Kidney (tissue), 14 donors: Measurements from ENCODE around the gene ECSCR. TPM values are rescaled to one million over a fixed set of nuclear protein-coding genes. Genes with fewer than 3 reads are reported as not detected.

Source experiments
- DNase-seq, 5 donors: peaks; one replicate each; pipeline ENCODE4 v3.0.0-alpha.2; 2013 to 2020
- FAIRE-seq: peaks from 2 replicates; lab custom pipeline; 2012; peaks lifted over from hg19 to GRCh38; lab: Jason Lieb, UNC
- H3K27ac ChIP-seq, 2 donors: one replicate each; pipeline ENCODE4 v1.7.0; 2013; ENCODE audit warnings: low read depth in 2 of 2, low read length in 2 of 2, inconsistent platforms in 1 of 2
- H3K27me3 ChIP-seq: one replicate; pipeline ENCODE4 v1.7.1; 2013; ENCODE audit warnings: low read length, inconsistent platforms; ENCODE audit not compliant: control insufficient read depth, insufficient read depth
- H3K36me3 ChIP-seq, 3 donors: one replicate each; pipeline versions ENCODE4 v1.7.0 to v1.7.1; 2013; ENCODE audit warnings: low read length in 3 of 3, control low read depth in 1 of 3, inconsistent platforms in 1 of 3; ENCODE audit not compliant: insufficient read depth in 3 of 3, control insufficient read depth in 2 of 3
- H3K4me1 ChIP-seq, 3 donors: one replicate each; pipeline versions ENCODE4 v1.7.0 to v1.7.1; 2013; ENCODE audit warnings: low read length in 3 of 3, inconsistent platforms in 1 of 3, low read depth in 1 of 3; ENCODE audit not compliant: control insufficient read depth in 2 of 3, insufficient read depth in 2 of 3
- H3K4me3 ChIP-seq, 3 donors: one replicate each; pipeline versions ENCODE4 v1.7.0 to v1.8.1; 2013; ENCODE audit warnings: low read length in 3 of 3, control low read depth in 1 of 3, inconsistent platforms in 1 of 3
- H3K9ac ChIP-seq, 3 donors: one replicate each; pipeline versions ENCODE4 v1.7.0 to v1.7.1; 2013; ENCODE audit warnings: low read length in 3 of 3, control low read depth in 1 of 3, inconsistent platforms in 1 of 3
- H3K9me3 ChIP-seq, 3 donors: one replicate each; pipeline versions ENCODE4 v1.7.0 to v1.7.1; 2013; ENCODE audit warnings: low read length in 3 of 3, control low read depth in 1 of 3, inconsistent platforms in 1 of 3; ENCODE audit not compliant: control insufficient read depth in 2 of 3, insufficient read depth in 1 of 3
- intact Hi-C: fragments of 100-400 bp; cut with DNase I; formaldehyde crosslinking; loops from one replicate; pipeline ENCODE4 v1.11.1; 2022
- polyA plus RNA-seq: library from polyadenylated mRNA; stranded (reverse); fragments of 350-450 nt; fragmentation: Illumina TruSeq; extraction: RNeasy Lipid Tissue Mini Kit (QIAGEN cat#74804); gene quantifications from one replicate; pipeline ENCODE4 v1.2.3, GENCODE V29; 2014; ENCODE audit warnings: low read depth, low replicate concordance; ENCODE audit not compliant: insufficient read depth
- total RNA-seq: library from RNA; stranded (reverse); fragmentation: NEBNext Ultra II Directional; extraction: Animal tissue kit (Norgen Biotek cat#: 25700); gene quantifications from one replicate; pipeline ENCODE4 v1.2.1, GENCODE V29; 2021
- TF ChIP-seq, protein P1 (sequence below): IDR thresholded peaks from 3 replicates; pipeline ENCODE4 v1.5.1; 2012; ENCODE audit warnings: mild to moderate bottlenecking, moderate library complexity, borderline replicate concordance; ENCODE audit not compliant: insufficient read depth; ENCODE audit errors: extremely low read depth
- donor health status: control.
- donor health status: control.
- donor health status: control.
- donor health status: control.
- donor health status: control.
- donor health status: DM: yes; HTN: yes; CAD: no.
- donor health status: Normal renal cell carcinoma (clear cell type).

ECSCR gene
- total and polyA plus RNA-seq, 2 donors from 2014 or later = 31.9 to 34.9 TPM

DNA sequence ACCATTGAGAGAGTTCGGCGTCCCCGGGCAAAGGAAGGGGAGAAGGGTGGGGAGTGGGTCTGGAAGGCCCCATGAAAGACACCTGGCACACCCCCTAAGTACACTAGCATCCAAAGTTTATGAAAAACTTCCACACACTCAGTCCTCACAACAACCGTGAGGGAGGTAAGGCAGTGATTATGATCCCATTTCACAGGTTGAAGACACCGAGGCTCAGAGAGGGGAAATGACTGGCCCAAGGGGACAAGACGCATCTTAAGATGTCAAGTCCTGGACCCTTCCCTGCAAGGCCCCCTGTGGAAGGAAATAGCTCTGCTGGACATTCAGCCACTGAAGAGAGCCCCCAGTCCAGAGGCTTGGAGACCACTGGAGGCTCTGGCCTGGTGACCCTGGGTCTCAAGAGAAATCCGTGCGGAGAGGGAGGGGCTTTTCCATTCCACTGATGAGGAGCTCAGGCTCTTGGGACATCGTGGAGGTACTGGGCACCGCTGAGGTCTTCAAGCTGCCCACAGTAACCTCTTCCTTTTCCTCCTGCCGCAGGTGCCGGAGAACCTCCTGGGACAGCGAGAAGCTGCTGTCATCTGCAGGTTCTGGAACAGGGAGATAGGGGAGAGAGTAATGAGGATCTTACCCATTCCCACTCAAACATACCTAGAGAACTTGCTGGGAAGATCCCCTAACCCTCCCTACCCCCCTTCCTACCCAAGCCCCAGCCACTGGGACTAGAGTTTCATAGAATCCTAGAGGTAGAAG lies 13.5 kb upstream of the ECSCR start:
- H3K27me3 ChIP-seq = no peaks in the 10 kb centered on the region
- FAIRE-seq (no peak), DNase-seq (no peak)
- no peak overlapping the region for H3K4me3 ChIP-seq
- no peak overlapping the region for H3K27ac ChIP-seq
- intact Hi-C loops = no loop called here
- TF ChIP-seq, protein P1, sequence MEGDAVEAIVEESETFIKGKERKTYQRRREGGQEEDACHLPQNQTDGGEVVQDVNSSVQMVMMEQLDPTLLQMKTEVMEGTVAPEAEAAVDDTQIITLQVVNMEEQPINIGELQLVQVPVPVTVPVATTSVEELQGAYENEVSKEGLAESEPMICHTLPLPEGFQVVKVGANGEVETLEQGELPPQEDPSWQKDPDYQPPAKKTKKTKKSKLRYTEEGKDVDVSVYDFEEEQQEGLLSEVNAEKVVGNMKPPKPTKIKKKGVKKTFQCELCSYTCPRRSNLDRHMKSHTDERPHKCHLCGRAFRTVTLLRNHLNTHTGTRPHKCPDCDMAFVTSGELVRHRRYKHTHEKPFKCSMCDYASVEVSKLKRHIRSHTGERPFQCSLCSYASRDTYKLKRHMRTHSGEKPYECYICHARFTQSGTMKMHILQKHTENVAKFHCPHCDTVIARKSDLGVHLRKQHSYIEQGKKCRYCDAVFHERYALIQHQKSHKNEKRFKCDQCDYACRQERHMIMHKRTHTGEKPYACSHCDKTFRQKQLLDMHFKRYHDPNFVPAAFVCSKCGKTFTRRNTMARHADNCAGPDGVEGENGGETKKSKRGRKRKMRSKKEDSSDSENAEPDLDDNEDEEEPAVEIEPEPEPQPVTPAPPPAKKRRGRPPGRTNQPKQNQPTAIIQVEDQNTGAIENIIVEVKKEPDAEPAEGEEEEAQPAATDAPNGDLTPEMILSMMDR = no peak
- no peaks in the 10 kb centered on the region for H3K9me3 ChIP-seq
- H3K9ac ChIP-seq = no peak overlapping the region
- peaks cover 0 to 9% (median 0%) of the 10 kb centered on the region in 3 donors for H3K4me1 ChIP-seq
- H3K36me3 ChIP-seq = peaks cover 0 to 9% (median 0%) of the 10 kb centered on the region in 3 donors

DNA sequence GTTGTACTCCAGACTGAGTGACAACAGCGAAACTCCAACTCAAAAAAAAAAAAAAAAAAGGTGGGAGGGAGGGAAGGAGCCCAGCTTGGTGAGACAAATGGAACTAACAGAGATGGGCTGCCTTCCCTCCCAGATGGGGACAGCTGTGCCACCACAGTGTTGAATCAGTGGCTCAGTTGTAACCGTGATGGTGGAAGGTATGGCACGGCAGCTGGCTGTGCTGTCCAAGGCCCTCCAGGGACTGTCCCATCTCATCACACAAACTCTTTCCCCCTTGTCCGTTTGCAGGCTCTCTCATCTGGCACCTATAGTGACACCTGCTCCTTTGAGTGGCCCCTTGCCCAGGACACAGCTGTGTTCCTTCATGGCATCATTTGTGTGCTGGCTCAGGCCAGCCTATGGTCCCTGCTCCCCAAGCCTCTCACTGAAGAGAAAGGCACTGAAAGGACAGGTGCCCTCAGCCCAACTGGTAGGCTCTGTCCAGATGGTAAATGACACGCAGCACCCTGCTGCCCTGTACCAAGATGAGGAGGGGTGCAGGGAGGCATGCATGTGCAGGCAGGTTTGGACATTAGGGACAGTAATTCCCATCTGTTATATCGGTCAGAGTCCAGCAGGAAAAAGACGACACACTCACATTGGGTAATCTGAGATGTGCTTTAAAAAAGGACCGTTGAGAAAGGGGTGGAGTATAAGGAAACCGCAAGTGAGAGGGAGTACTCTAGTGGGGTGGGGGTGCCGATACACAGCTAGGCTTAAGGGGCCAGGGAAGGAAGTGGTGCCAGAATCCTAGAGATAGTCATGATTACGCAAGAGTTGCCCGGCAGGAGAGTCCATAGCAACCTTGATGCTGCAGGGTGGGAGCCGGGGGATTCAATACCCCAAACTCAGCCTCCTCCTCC lies 12.6 kb upstream of the ECSCR start:
- Histone ChIP-seq H3K4me1 (peaks cover 0 to 7% (median 0%) of the 10 kb centered on the region in 3 donors), H3K27me3 (no peaks in the 10 kb centered on the region), H3K36me3 (peaks cover 0 to 9% (median 0%) of the 10 kb centered on the region in 3 donors), H3K27ac (no peak overlapping the region), H3K9me3 (no peaks in the 10 kb centered on the region), H3K4me3 (no peak overlapping the region), H3K9ac (no peak overlapping the region)
- DNase-seq (peak in 3 of 5 donors; percentile 20 to 64 (median 58)), FAIRE-seq (no peak)
- intact Hi-C loops = no loop called here
- TF ChIP-seq, protein P1 = no peak

DNA sequence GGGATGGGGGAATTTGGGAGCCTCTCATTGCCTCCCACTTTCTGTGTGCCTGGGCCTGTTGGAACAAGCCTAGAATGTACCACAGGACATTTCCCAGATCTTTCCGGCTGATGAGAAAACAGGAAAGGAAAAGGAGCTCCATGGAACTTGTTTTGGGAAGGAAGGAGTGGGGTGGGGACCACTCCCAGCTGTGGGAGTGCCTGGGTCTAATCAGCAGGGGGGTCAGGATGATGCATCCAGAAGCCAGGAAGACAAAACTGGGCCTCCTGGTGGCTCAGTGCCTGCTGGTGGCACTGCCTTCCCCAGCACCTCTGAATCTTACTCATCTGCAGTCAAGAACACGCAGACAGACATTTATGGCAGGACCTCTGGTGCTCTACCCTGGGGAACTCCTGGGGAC lies 11.0 kb upstream of the ECSCR start:
- FAIRE-seq (no peak), DNase-seq (peak in 1 of 5 donors; percentile 40)
- Histone ChIP-seq H3K27ac (peak overlapping the region; percentile 7 to 64), H3K4me1 (peaks cover 0 to 7% (median 0%) of the 10 kb centered on the region in 3 donors), H3K36me3 (peaks cover 0 to 9% (median 0%) of the 10 kb centered on the region in 3 donors), H3K4me3 (no peak overlapping the region), H3K9ac (no peak overlapping the region), H3K27me3 (no peaks in the 10 kb centered on the region), H3K9me3 (no peaks in the 10 kb centered on the region)
- TF ChIP-seq, protein P1 = no peak
- intact Hi-C loops = no loop called here
